Endothelial cell of umbilical vein (primary cell): ENCODE data around the gene TSPOAP1. TPM values are rescaled to one million over a fixed set of nuclear protein-coding genes. Genes with fewer than 3 reads are reported as not detected.

Experiments used
- BruUV-seq: library from RNA; stranded (reverse); fragments of 400-500 nt; replicated peaks from 2 replicates; lab custom pipeline; 2021; lab: Mats Ljungman, UMichigan
- CTCF ChIA-PET: fragments of 300-600, 350-600 bp; sonication (Branson Sonifier 250); formaldehyde crosslinking; loops from one replicate; lab custom pipeline; 2021; ENCODE audit warnings: antibody characterized with exemption, inconsistent platforms; lab: Charles Lee
- POLR2A ChIA-PET: fragments of 300-600, 350-600 bp; sonication (Branson Sonifier 250); formaldehyde crosslinking; loops from one replicate; lab custom pipeline; 2021; ENCODE audit warnings: antibody characterized with exemption, inconsistent platforms; lab: Charles Lee
- DNase-seq: peaks from one replicate; pipeline ENCODE4 v3.0.0-alpha.2; 2011; ENCODE audit warnings: low read depth, low spot score
- FAIRE-seq: peaks from 2 replicates; lab custom pipeline; 2011; peaks lifted over from hg19 to GRCh38; lab: Jason Lieb, UNC
- H2AFZ ChIP-seq: 2 replicates; pipeline ENCODE4 v1.6.0; 2012; ENCODE audit warnings: low read depth, low read length, control low read depth, inconsistent platforms
- H3K27ac ChIP-seq: 2 replicates; pipeline ENCODE4 v1.5.1; 2011; ENCODE audit warnings: low read depth, mild to moderate bottlenecking, control low read depth, low read length, moderate library complexity; ENCODE audit not compliant: insufficient read depth
- H3K27me3 ChIP-seq, 2 experiments: 2 replicates each; pipeline versions ENCODE4 v1.6.0 to v1.6.1; 2011; ENCODE audit warnings: low read length in 2 of 2, mixed read lengths in 1 of 2; ENCODE audit not compliant: control insufficient read depth in 2 of 2, insufficient read depth in 2 of 2
- H3K36me3 ChIP-seq, 2 experiments: 2 replicates in 1 of 2; 3 replicates in 1 of 2; pipeline ENCODE4 v1.5.1; 2011; ENCODE audit warnings: low read length in 2 of 2, mild to moderate bottlenecking in 1 of 2, moderate library complexity in 1 of 2; ENCODE audit not compliant: control insufficient read depth in 2 of 2, insufficient read depth in 2 of 2; ENCODE audit errors: extremely low read depth in 1 of 2
- H3K4me1 ChIP-seq: 3 replicates; pipeline ENCODE4 v1.5.1; 2011; ENCODE audit warnings: mild to moderate bottlenecking, low read length; ENCODE audit not compliant: control insufficient read depth, insufficient read depth; ENCODE audit errors: extremely low read depth
- H3K4me2 ChIP-seq: 2 replicates; pipeline ENCODE4 v1.6.1; 2011; ENCODE audit warnings: low read length, control low read depth, mixed read lengths; ENCODE audit not compliant: insufficient read depth
- H3K4me3 ChIP-seq, 3 experiments: fragments of 200-600 bp in 1 of 3; sonication (generic), shearing (Covaris generic) in 1 of 3; replicated peaks in 1 of 3; 2 replicates each; pipeline ENCODE4 v1.5.1; 2011 to 2016; ENCODE audit warnings: control low read depth in 3 of 3, low read length in 3 of 3, mild to moderate bottlenecking in 2 of 3, inconsistent platforms in 1 of 3, low read depth in 1 of 3, moderate library complexity in 1 of 3; ENCODE audit not compliant: insufficient read depth in 1 of 3
- H3K79me2 ChIP-seq: 2 replicates; pipeline ENCODE4 v1.6.0; 2012; ENCODE audit warnings: low read length, inconsistent platforms; ENCODE audit not compliant: control insufficient read depth, insufficient read depth
- H3K9ac ChIP-seq: replicated peaks from 2 replicates; pipeline ENCODE3; 2011; ENCODE audit warnings: low read length, control low read depth; ENCODE audit not compliant: insufficient read depth; ENCODE audit errors: extremely low read depth
- H3K9me1 ChIP-seq: replicated peaks from 3 replicates; pipeline ENCODE4 v1.6.0; 2011; ENCODE audit warnings: mild to moderate bottlenecking, low read length; ENCODE audit not compliant: control insufficient read depth, insufficient read depth; ENCODE audit errors: extremely low read depth
- H3K9me3 ChIP-seq: replicated peaks from 2 replicates; pipeline ENCODE4 v1.5.1; 2012; ENCODE audit warnings: low read length, inconsistent platforms; ENCODE audit not compliant: control insufficient read depth, insufficient read depth
- H4K20me1 ChIP-seq: replicated peaks from 2 replicates; pipeline ENCODE3; 2011; ENCODE audit warnings: mild to moderate bottlenecking, low read length; ENCODE audit not compliant: control insufficient read depth, insufficient read depth; ENCODE audit errors: extremely low read depth
- EZH2 ChIP-seq: IDR thresholded peaks from 2 replicates; pipeline ENCODE4 v1.6.1; 2012; ENCODE audit warnings: borderline replicate concordance, low read depth, mild to moderate bottlenecking, moderate library complexity, low read length, inconsistent platforms; ENCODE audit not compliant: severe bottlenecking
- FOS ChIP-seq: IDR thresholded peaks from 2 replicates; pipeline ENCODE4 v1.6.1; 2011; ENCODE audit warnings: mild to moderate bottlenecking, low read length, moderate library complexity, borderline replicate concordance; ENCODE audit not compliant: insufficient read depth
- GATA2 ChIP-seq: IDR thresholded peaks from 2 replicates; pipeline ENCODE4 v1.7.0; 2011; ENCODE audit warnings: low read depth, mild to moderate bottlenecking, moderate library complexity, mixed read lengths, low read length; ENCODE audit not compliant: insufficient read length, insufficient read depth
- JUN ChIP-seq: IDR thresholded peaks from 2 replicates; pipeline ENCODE4 v1.6.1; 2011; ENCODE audit warnings: borderline replicate concordance, low read depth; ENCODE audit not compliant: insufficient read length, insufficient read depth
- MYC ChIP-seq: IDR thresholded peaks from one replicate; pipeline ENCODE4 v1.6.1; 2011; ENCODE audit warnings: mild to moderate bottlenecking, low read depth, low read length
- POLR2A ChIP-seq: IDR thresholded peaks from 2 replicates; pipeline ENCODE4 v1.6.1; 2012; ENCODE audit warnings: low read depth, mild to moderate bottlenecking, control low read depth, low read length
- POLR2AphosphoS5 ChIP-seq: IDR thresholded peaks from 2 replicates; pipeline ENCODE4 v1.6.1; 2012; ENCODE audit warnings: low read depth, mild to moderate bottlenecking, control low read depth, low read length, moderate library complexity; ENCODE audit not compliant: insufficient read depth
- dilution Hi-C: fragments of 300-500 bp; cut with MboI; formaldehyde crosslinking; loops from one replicate; pipeline ENCODE4 v1.15.0; 2019; ENCODE audit warnings: low sequenced_read_pairs; ENCODE audit not compliant: extremely low pct_ligation_motif_present
- intact Hi-C: fragments of 100-400 bp; cut with micrococcal nuclease; formaldehyde crosslinking; loops from one replicate; pipeline ENCODE4 v1.10.0; 2022
- polyA plus RNA-seq, 4 experiments: library from polyadenylated mRNA; depleted of rRNA in 3 of 4; stranded (reverse) in 3 of 4; unstranded in 1 of 4; fragments of >200 nt; gene quantifications; 2 replicates each; pipeline versions ENCODE4 v1.2.1 to v1.2.3, GENCODE V29; 2011 to 2012; ENCODE audit warnings: missing spikeins in 1 of 4
- total RNA-seq: library from RNA; stranded (reverse); gene quantifications from 2 replicates; pipeline ENCODE4 v1.2.3, GENCODE V29; 2021
- TF ChIP-seq, protein P1 (sequence below): IDR thresholded peaks from 2 replicates; pipeline ENCODE4 v1.6.1; 2011; ENCODE audit not compliant: insufficient read depth, insufficient read length
- TF ChIP-seq, protein P2 (sequence below), 2 donors: IDR thresholded peaks; 1 replicate in 1 of 2; 2 replicates in 1 of 2; pipeline ENCODE4 v1.5.1; 2011; ENCODE audit warnings: low read length in 2 of 2, mild to moderate bottlenecking in 2 of 2, moderate library complexity in 2 of 2, control low read depth in 1 of 2, inconsistent platforms in 1 of 2, low read depth in 1 of 2; ENCODE audit not compliant: insufficient read depth in 1 of 2; ENCODE audit errors: extremely low read depth in 1 of 2

TSPOAP1 gene
- total and polyA plus RNA-seq, 2 donors (not counting 3 experiments of a cell fraction or from before 2014, with no cell fraction given): not detected

DNA sequence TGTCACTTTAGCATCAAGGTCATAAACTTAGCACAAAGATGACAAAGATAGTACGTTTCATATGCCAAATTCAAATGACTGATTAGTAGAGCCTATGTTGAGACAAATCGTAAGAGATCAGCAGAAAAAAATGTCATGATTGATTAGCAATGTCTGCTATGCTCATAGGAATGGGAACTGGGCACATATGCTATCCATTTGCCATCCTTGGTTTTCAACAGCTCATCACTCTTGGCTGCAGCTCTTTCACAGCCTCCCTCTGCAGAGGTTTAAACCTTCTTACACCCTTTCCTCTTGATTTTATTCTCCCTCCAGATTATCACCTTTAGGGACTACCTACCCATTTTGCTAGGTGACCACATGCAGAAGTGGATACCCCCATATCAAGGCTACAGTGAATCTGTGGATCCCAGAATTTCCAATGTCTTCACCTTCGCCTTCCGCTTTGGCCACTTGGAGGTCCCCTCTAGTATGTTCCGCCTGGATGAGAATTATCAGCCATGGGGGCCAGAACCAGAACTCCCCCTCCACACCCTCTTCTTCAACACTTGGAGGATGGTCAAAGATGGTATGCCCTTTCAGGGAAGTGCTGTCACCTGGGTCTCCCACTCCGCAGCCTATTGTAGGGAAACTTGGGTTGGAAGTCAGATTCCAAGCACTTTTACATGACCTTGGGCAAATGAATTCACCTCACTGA is 64.0 kb downstream of the TSPOAP1 start:
- no peak overlapping the region for H3K9ac ChIP-seq
- peaks cover 2 to 13% of the 10 kb centered on the region in 2 experiments for H3K27me3 ChIP-seq
- H2AFZ ChIP-seq: no peak overlapping the region
- TF ChIP-seq, protein P1, sequence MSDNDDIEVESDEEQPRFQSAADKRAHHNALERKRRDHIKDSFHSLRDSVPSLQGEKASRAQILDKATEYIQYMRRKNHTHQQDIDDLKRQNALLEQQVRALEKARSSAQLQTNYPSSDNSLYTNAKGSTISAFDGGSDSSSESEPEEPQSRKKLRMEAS: no peak
- TF ChIP-seq JUN: no peak
- DNase-seq (no peak), FAIRE-seq (no peak)
- ChIA-PET POLR2A (no interaction called here), CTCF (interaction anchor here (0.6 to 3.0 kb wide), 4 partner anchors 10 to 1935 kb away, joined by 3 to 9 read pairs (median 4); no protein-coding TSS in a partner anchor)
- H3K4me3 ChIP-seq: no peak overlapping the region
- no peaks in the 10 kb centered on the region for H3K36me3 ChIP-seq
- intact Hi-C loops: no loop called here
- no TSS peak for BruUV-seq
- H3K4me1 ChIP-seq: no peaks in the 10 kb centered on the region
- no peak overlapping the region for H3K27ac ChIP-seq
- no peaks in the 10 kb centered on the region for H3K79me2 ChIP-seq
- dilution Hi-C loops: no loop called here
- no peaks in the 10 kb centered on the region for H4K20me1 ChIP-seq
- H3K9me1 ChIP-seq: no peaks in the 10 kb centered on the region
- no peak overlapping the region for H3K4me2 ChIP-seq
- H3K9me3 ChIP-seq: no peaks in the 10 kb centered on the region

DNA sequence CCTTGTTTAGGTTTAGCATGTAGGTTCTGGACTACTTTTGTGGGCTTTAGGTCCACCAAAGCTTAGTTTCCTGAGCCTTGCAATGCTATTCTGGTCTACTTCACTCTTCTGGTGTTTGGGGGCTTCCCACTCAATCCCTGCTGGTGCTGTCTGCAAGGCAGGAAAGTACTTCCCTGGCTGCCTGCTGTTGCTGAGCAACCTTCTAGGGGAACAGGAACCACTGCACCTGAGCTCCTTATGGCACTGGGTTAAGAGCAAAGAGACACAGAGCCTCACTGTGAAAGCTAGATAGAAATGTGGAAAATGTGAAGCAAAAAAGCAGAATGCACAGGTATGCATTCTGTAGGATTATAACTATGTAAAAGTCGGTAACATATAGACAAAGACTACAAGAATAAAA is 64.8 kb downstream of the TSPOAP1 start:
- Histone ChIP-seq H4K20me1 (no peaks in the 10 kb centered on the region), H3K4me2 (no peak overlapping the region), H2AFZ (no peak overlapping the region), H3K9me3 (no peaks in the 10 kb centered on the region), H3K27ac (no peak overlapping the region), H3K79me2 (no peaks in the 10 kb centered on the region), H3K27me3 (peaks cover 2 to 15% of the 10 kb centered on the region in 2 experiments), H3K4me1 (no peaks in the 10 kb centered on the region), H3K4me3 (no peak overlapping the region), H3K9ac (no peak overlapping the region), H3K9me1 (no peaks in the 10 kb centered on the region), H3K36me3 (no peaks in the 10 kb centered on the region)
- TF ChIP-seq MYC (no peak), POLR2A (no peak), GATA2 (no peak), JUN (no peak), FOS (no peak), POLR2AphosphoS5 (no peak), EZH2 (no peak)
- TF ChIP-seq, protein P2, sequence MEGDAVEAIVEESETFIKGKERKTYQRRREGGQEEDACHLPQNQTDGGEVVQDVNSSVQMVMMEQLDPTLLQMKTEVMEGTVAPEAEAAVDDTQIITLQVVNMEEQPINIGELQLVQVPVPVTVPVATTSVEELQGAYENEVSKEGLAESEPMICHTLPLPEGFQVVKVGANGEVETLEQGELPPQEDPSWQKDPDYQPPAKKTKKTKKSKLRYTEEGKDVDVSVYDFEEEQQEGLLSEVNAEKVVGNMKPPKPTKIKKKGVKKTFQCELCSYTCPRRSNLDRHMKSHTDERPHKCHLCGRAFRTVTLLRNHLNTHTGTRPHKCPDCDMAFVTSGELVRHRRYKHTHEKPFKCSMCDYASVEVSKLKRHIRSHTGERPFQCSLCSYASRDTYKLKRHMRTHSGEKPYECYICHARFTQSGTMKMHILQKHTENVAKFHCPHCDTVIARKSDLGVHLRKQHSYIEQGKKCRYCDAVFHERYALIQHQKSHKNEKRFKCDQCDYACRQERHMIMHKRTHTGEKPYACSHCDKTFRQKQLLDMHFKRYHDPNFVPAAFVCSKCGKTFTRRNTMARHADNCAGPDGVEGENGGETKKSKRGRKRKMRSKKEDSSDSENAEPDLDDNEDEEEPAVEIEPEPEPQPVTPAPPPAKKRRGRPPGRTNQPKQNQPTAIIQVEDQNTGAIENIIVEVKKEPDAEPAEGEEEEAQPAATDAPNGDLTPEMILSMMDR (IDR thresholded peaks at IDR 0.05; ENCODE audit: extremely low read depth in 1 of 2, insufficient read depth in 1 of 2, low read depth in 1 of 2, low read length in 2 of 2): no peak
- TF ChIP-seq, protein P1: no peak
- FAIRE-seq: no peak
- intact Hi-C loops: no loop called here
- no TSS peak for BruUV-seq
- dilution Hi-C loops: no loop called here
- ChIA-PET CTCF (interaction anchor here (3.0 kb wide), 1 partner anchor 14 kb away, joined by 9 read pairs; no protein-coding TSS in a partner anchor), POLR2A (no interaction called here)
- no peak for DNase-seq
